Measurements from ENCODE around the gene UBE4B. TPM values are rescaled to one million over a fixed set of nuclear protein-coding genes. Genes with fewer than 3 reads are reported as not detected.
A peak's percentile ranks its signal among the peaks of the same experiment; 100 is the strongest.

UBE4B gene
- total RNA-seq, 4 donors from 2014 or later, result 37.5 to 60.3 (median 51.3) TPM

- WGBS, 2 donors, result 43 to 52% methylated on average over 7 of the region's 7 CpGs
- TF ChIP-seq POLR2A (IDR thresholded peaks at IDR 0.05) (no peak), CTCF (IDR thresholded peaks at IDR 0.05) (no peak)
- Histone ChIP-seq H3K4me1 (peaks cover 36 to 95% (median 47%) of the 10 kb centered on the region in 3 donors), H3K9me3 (no peaks in the 10 kb centered on the region), H3K4me3 (peak overlapping the region in 3 of 4 donors; percentile 9 to 26 (median 22)), H3K27me3 (no peaks in the 10 kb centered on the region), H3K27ac (peak overlapping the region; percentile 77 to 90 (median 84)), H3K36me3 (peaks cover 0 to 10% (median 0%) of the 10 kb centered on the region in 3 donors)
- no peak for DNase-seq
- intact Hi-C loops (cut with DNase I), result no loop called here
These were observed 31.1 kb downstream of the UBE4B start for GRCh38 chr1:10063878-10064277.

GRCh38 chr1:10064416-10065343 is 31.9 kb downstream of the UBE4B start:
- Histone ChIP-seq H3K9me3 (no peaks in the 10 kb centered on the region), H3K27ac (peak overlapping the region; percentile 77 to 90 (median 84)), H3K36me3 (peaks cover 0 to 2% (median 0%) of the 10 kb centered on the region in 3 donors), H3K4me3 (peak overlapping the region in 3 of 4 donors; percentile 9 to 26 (median 22)), H3K4me1 (peaks cover 32 to 95% (median 54%) of the 10 kb centered on the region in 3 donors), H3K27me3 (no peaks in the 10 kb centered on the region)
- 44 to 65% methylated on average over 7 to 8 of the region's 8 CpGs for WGBS, 2 donors
- no peak for DNase-seq
- intact Hi-C loops (cut with DNase I), result no loop called here
- TF ChIP-seq CTCF (IDR thresholded peaks at IDR 0.05) (no peak), POLR2A (IDR thresholded peaks at IDR 0.05) (no peak)

- peaks cover 31 to 95% (median 55%) of the 10 kb centered on the region in 3 donors for H3K4me1 ChIP-seq
- no peaks in the 10 kb centered on the region for H3K27me3 ChIP-seq
- intact Hi-C loops (cut with DNase I), result no loop called here
- 74 to 82% methylated on average over 7 of the region's 7 CpGs for WGBS, 2 donors
- no peaks in the 10 kb centered on the region for H3K9me3 ChIP-seq
- TF ChIP-seq POLR2A (IDR thresholded peaks at IDR 0.05) (no peak), CTCF (IDR thresholded peaks at IDR 0.05) (no peak)
- peak overlapping the region; percentile 77 to 90 (median 84) for H3K27ac ChIP-seq
- no peak for DNase-seq
- H3K4me3 ChIP-seq, result no peak overlapping the region
- no peaks in the 10 kb centered on the region for H3K36me3 ChIP-seq
These were observed 32.6 kb downstream of the UBE4B start for GRCh38 chr1:10065344-10065685.

GRCh38 chr1:10065760-10066159 is 33.0 kb downstream of the UBE4B start:
- intact Hi-C loops (cut with DNase I), result no loop called here

More at GRCh38 chr1:10065760-10066159, 33.0 kb downstream of the UBE4B start:
- WGBS, 2 donors, result 73 to 77% methylated on average over 3 of the region's 3 CpGs
- peaks cover 31 to 95% (median 55%) of the 10 kb centered on the region in 3 donors for H3K4me1 ChIP-seq
- DNase-seq, result no peak
- H3K9me3 ChIP-seq, result no peaks in the 10 kb centered on the region
- no peaks in the 10 kb centered on the region for H3K36me3 ChIP-seq
- H3K27ac ChIP-seq, result peak overlapping the region; percentile 74 to 90 (median 84)
- no peaks in the 10 kb centered on the region for H3K27me3 ChIP-seq
- TF ChIP-seq POLR2A (IDR thresholded peaks at IDR 0.05) (no peak), CTCF (IDR thresholded peaks at IDR 0.05) (no peak)
- no peak overlapping the region for H3K4me3 ChIP-seq

Measured in esophagus squamous epithelium (tissue), 5 donors.